Neural crest cell (in vitro differentiated cells): ENCODE measurements around the gene CCDC70. TPM values are rescaled to one million over a fixed set of nuclear protein-coding genes. Genes with fewer than 3 reads are reported as not detected.

Experiments used
- DNase-seq: peaks from one replicate; pipeline ENCODE4 v3.0.0; 2021; ENCODE audit warnings: low read depth, mixed read lengths, low spot score
- H3K27ac Mint-ChIP-seq: one replicate; pipeline ENCODE4 v1.8.0; 2021; ENCODE audit warnings: mild to moderate bottlenecking, mixed read lengths; ENCODE audit not compliant: unreplicated experiment
- H3K27me3 Mint-ChIP-seq: 2 replicates; pipeline ENCODE4 v1.8.0; 2021; ENCODE audit warnings: low read depth, mild to moderate bottlenecking, mixed read lengths
- H3K36me3 Mint-ChIP-seq: 2 replicates; pipeline ENCODE4 v1.8.0; 2021; ENCODE audit warnings: low read depth, mild to moderate bottlenecking, mixed read lengths
- H3K4me1 Mint-ChIP-seq: 2 replicates; pipeline ENCODE4 v1.8.0; 2021; ENCODE audit warnings: mixed read lengths
- H3K4me3 Mint-ChIP-seq: one replicate; pipeline ENCODE4 v1.8.0; 2021; ENCODE audit warnings: mild to moderate bottlenecking, mixed read lengths
- H3K9me3 Mint-ChIP-seq: 2 replicates; pipeline ENCODE4 v1.8.0; 2021; ENCODE audit warnings: mixed read lengths
- CTCF ChIP-seq: fragments of 200-600 bp; sonication (generic); conservative IDR thresholded peaks from 2 replicates; pipeline ENCODE4 v1.5.0; 2021; ENCODE audit warnings: antibody characterized with exemption, mild to moderate bottlenecking
- total RNA-seq: library from RNA; stranded (reverse); gene quantifications from 2 replicates; pipeline ENCODE4 v1.2.1, GENCODE V29; 2021

The CCDC70 gene
- total RNA-seq, 1 donor from 2014 or later = not detected

- Mint-ChIP-seq H3K27ac (peak within 1 kb of the TSS; percentile 2), H3K4me1 (peaks cover 21% of the 10 kb centered on the region), H3K36me3 (peaks cover 3% of the 10 kb centered on the region), H3K4me3 (no peak within 1 kb of the TSS), H3K9me3 (no peaks in the 10 kb centered on the region), H3K27me3 (no peaks in the 10 kb centered on the region)
- peak; percentile 87 for TF ChIP-seq CTCF
- peak; percentile 74 for DNase-seq
Measured at GRCh38 chr13:51844862-51845573, 16.8 kb upstream of the CCDC70 start, which contains the start of gene TMEM272. TMEM272 (minus strand) TSS chr13:51845177; CDS start chr13:51838530, 6,647 bp downstream.

- TF ChIP-seq CTCF = no peak
- Mint-ChIP-seq H3K36me3 (peaks cover 3% of the 10 kb centered on the region), H3K4me3 (no peak overlapping the region), H3K27me3 (no peaks in the 10 kb centered on the region), H3K27ac (no peak overlapping the region), H3K9me3 (no peaks in the 10 kb centered on the region), H3K4me1 (peaks cover 21% of the 10 kb centered on the region)
- DNase-seq = no peak
Measured at GRCh38 chr13:51845574-51846318, 16.0 kb upstream of the CCDC70 start.

- H3K27me3 Mint-ChIP-seq = no peaks in the 10 kb centered on the region
- no peak overlapping the region for H3K4me3 Mint-ChIP-seq
Measured at GRCh38 chr13:51846756-51847155, 15.0 kb upstream of the CCDC70 start.

GRCh38 chr13:51848674-51849073 is 13.1 kb upstream of the CCDC70 start:
- peaks cover 3% of the 10 kb centered on the region for H3K36me3 Mint-ChIP-seq
- H3K9me3 Mint-ChIP-seq = no peaks in the 10 kb centered on the region
- no peak overlapping the region for H3K4me3 Mint-ChIP-seq
- TF ChIP-seq CTCF = no peak
- peaks cover 13% of the 10 kb centered on the region for H3K4me1 Mint-ChIP-seq
- DNase-seq = no peak
- H3K27ac Mint-ChIP-seq = no peak overlapping the region
- H3K27me3 Mint-ChIP-seq = no peaks in the 10 kb centered on the region

More at GRCh38 chr13:51846756-51847155, 15.0 kb upstream of the CCDC70 start:
- Mint-ChIP-seq H3K9me3 (no peaks in the 10 kb centered on the region), H3K36me3 (peaks cover 3% of the 10 kb centered on the region), H3K27ac (no peak overlapping the region), H3K4me1 (peaks cover 21% of the 10 kb centered on the region)
- no peak for TF ChIP-seq CTCF
- DNase-seq = no peak

- H3K4me1 Mint-ChIP-seq = peaks cover 10% of the 10 kb centered on the region
- TF ChIP-seq CTCF = peak; percentile 61
- H3K4me3 Mint-ChIP-seq = no peak overlapping the region
- H3K27me3 Mint-ChIP-seq = no peaks in the 10 kb centered on the region
- DNase-seq = peak; percentile 47
- H3K9me3 Mint-ChIP-seq = no peaks in the 10 kb centered on the region
- no peak overlapping the region for H3K27ac Mint-ChIP-seq
- peaks cover 3% of the 10 kb centered on the region for H3K36me3 Mint-ChIP-seq
Measured at GRCh38 chr13:51849145-51850101, 12.3 kb upstream of the CCDC70 start.
